Effector memory CD4-positive, alpha-beta T cell (primary cell): ENCODE results near the gene SNX15.
"Not testable (repeated sequence)": the region's sequence is repeated elsewhere in the genome, so short reads cannot be mapped to it uniquely, and the experiment has no call there.

Experiments used
- DNase-seq, 3 donors: peaks; one replicate each; pipeline ENCODE4 v3.0.0-alpha.2; 2020
- H3K27ac ChIP-seq: 2 replicates; pipeline ENCODE4 v1.7.0; 2013; ENCODE audit warnings: mild to moderate bottlenecking, low read length, moderate library complexity; ENCODE audit not compliant: insufficient read depth, poor library complexity, severe bottlenecking
- H3K27me3 ChIP-seq: replicated peaks from 2 replicates; pipeline ENCODE4 v1.7.0; 2013; ENCODE audit warnings: mild to moderate bottlenecking, low read length; ENCODE audit not compliant: insufficient read depth, control insufficient read depth, poor library complexity, severe bottlenecking
- H3K36me3 ChIP-seq: 2 replicates; pipeline ENCODE4 v1.7.0; 2013; ENCODE audit warnings: mild to moderate bottlenecking, low read length, moderate library complexity; ENCODE audit not compliant: control insufficient read depth, insufficient read depth
- H3K4me1 ChIP-seq: 2 replicates; pipeline ENCODE4 v1.7.0; 2013; ENCODE audit warnings: low read length, mild to moderate bottlenecking; ENCODE audit not compliant: control insufficient read depth, insufficient read depth, poor library complexity, severe bottlenecking
- H3K4me3 ChIP-seq: 2 replicates; pipeline ENCODE4 v1.7.0; 2013; ENCODE audit warnings: low read length, low read depth, mild to moderate bottlenecking; ENCODE audit not compliant: insufficient read depth, poor library complexity, severe bottlenecking
- H3K9me3 ChIP-seq: 2 replicates; pipeline ENCODE4 v1.7.0; 2013; ENCODE audit warnings: mild to moderate bottlenecking, low read length, moderate library complexity; ENCODE audit not compliant: control insufficient read depth

The SNX15 gene

GRCh38 chr11:64998690-64999431 lies 28.4 kb upstream of the SNX15 start:
- H3K36me3 ChIP-seq = no peaks in the 10 kb centered on the region
- peaks cover 8% of the 10 kb centered on the region for H3K4me1 ChIP-seq
- no peaks in the 10 kb centered on the region for H3K9me3 ChIP-seq
- no peak for DNase-seq
- no peak overlapping the region for H3K27ac ChIP-seq
- no peaks in the 10 kb centered on the region for H3K27me3 ChIP-seq
- H3K4me3 ChIP-seq = no peak overlapping the region

- DNase-seq = no peak
- no peaks in the 10 kb centered on the region for H3K36me3 ChIP-seq
- no peaks in the 10 kb centered on the region for H3K9me3 ChIP-seq
- H3K4me1 ChIP-seq = peaks cover 8% of the 10 kb centered on the region
- no peak overlapping the region for H3K4me3 ChIP-seq
- no peak overlapping the region for H3K27ac ChIP-seq
- H3K27me3 ChIP-seq = no peaks in the 10 kb centered on the region
These were observed 27.8 kb upstream of the SNX15 start for GRCh38 chr11:64999478-64999877.

- H3K36me3 ChIP-seq = no peaks in the 10 kb centered on the region
- H3K27me3 ChIP-seq = no peaks in the 10 kb centered on the region
- no peak for DNase-seq
- H3K27ac ChIP-seq = no peak overlapping the region
- H3K4me3 ChIP-seq = no peak overlapping the region
- H3K9me3 ChIP-seq = no peaks in the 10 kb centered on the region
- peaks cover 8% of the 10 kb centered on the region for H3K4me1 ChIP-seq
These were observed 24.5 kb upstream of the SNX15 start for GRCh38 chr11:65002706-65003105.

- DNase-seq = no peak
- H3K4me3 ChIP-seq = no peak overlapping the region
- H3K27ac ChIP-seq = no peak overlapping the region
- H3K4me1 ChIP-seq = peaks cover 7% of the 10 kb centered on the region
- H3K9me3 ChIP-seq = no peaks in the 10 kb centered on the region
- H3K36me3 ChIP-seq = no peaks in the 10 kb centered on the region
- no peaks in the 10 kb centered on the region for H3K27me3 ChIP-seq
These were observed 24.0 kb upstream of the SNX15 start for GRCh38 chr11:65003282-65003681.

GRCh38 chr11:65003968-65004367 lies 23.3 kb upstream of the SNX15 start:
- H3K4me1 ChIP-seq, H3K4me3 ChIP-seq, H3K27ac ChIP-seq, H3K27me3 ChIP-seq, H3K36me3 ChIP-seq, DNase-seq, H3K9me3 ChIP-seq: not testable (repeated sequence)

- no peak overlapping the region for H3K27ac ChIP-seq
- no peaks in the 10 kb centered on the region for H3K9me3 ChIP-seq
- no peak overlapping the region for H3K4me3 ChIP-seq
- H3K27me3 ChIP-seq = no peaks in the 10 kb centered on the region
- H3K36me3 ChIP-seq = no peaks in the 10 kb centered on the region
- H3K4me1 ChIP-seq = no peaks in the 10 kb centered on the region
- no peak for DNase-seq
These were observed 19.2 kb upstream of the SNX15 start for GRCh38 chr11:65008016-65008415.

- no peaks in the 10 kb centered on the region for H3K27me3 ChIP-seq
- H3K36me3 ChIP-seq = no peaks in the 10 kb centered on the region
- no peaks in the 10 kb centered on the region for H3K9me3 ChIP-seq
- DNase-seq = no peak
- H3K27ac ChIP-seq = no peak overlapping the region
- no peaks in the 10 kb centered on the region for H3K4me1 ChIP-seq
- no peak overlapping the region for H3K4me3 ChIP-seq
These were observed 18.4 kb upstream of the SNX15 start for GRCh38 chr11:65008873-65009272.

GRCh38 chr11:65013130-65013887 lies 13.9 kb upstream of the SNX15 start:
- peaks cover 2% of the 10 kb centered on the region for H3K36me3 ChIP-seq
- H3K9me3 ChIP-seq = no peaks in the 10 kb centered on the region
- peak overlapping the region; percentile 78 for H3K4me3 ChIP-seq
- peaks cover 9% of the 10 kb centered on the region for H3K4me1 ChIP-seq
- peak; percentile 77 to 85 (median 81) for DNase-seq
- no peaks in the 10 kb centered on the region for H3K27me3 ChIP-seq
- peak overlapping the region; percentile 90 for H3K27ac ChIP-seq

GRCh38 chr11:65013888-65014725 lies 13.1 kb upstream of the SNX15 start, which contains the start of gene ARL2:
ARL2 (plus strand) TSS chr11:65014160; CDS start chr11:65014208, 48 bp downstream.
- Histone ChIP-seq H3K4me3 (peak within 1 kb of the TSS; percentile 78), H3K27me3 (no peaks in the 10 kb centered on the region), H3K36me3 (peaks cover 8% of the 10 kb centered on the region), H3K27ac (peak within 1 kb of the TSS; percentile 90), H3K4me1 (peaks cover 9% of the 10 kb centered on the region), H3K9me3 (no peaks in the 10 kb centered on the region)
- DNase-seq = peak; percentile 69 to 80 (median 77)
